OCI-M1 (cell line): ENCODE data around the gene GRPEL2.

ENCODE experiments used
- DNase-seq: peaks from one replicate; lab custom pipeline; 2025; lab: John Stamatoyannopoulos, UW

The GRPEL2 gene

GRCh38 chr5:149357370-149358293 is 12.3 kb downstream of the GRPEL2 start, which contains the start of gene PCYOX1L:
Gene PCYOX1L (plus strand): TSS chr5:149358046. CDS start chr5:149358069, 23 bp downstream.
- peak; percentile 95 for DNase-seq

- DNase-seq = peak; percentile 35
Observed at GRCh38 chr5:149358294-149358651, 13.0 kb downstream of the GRPEL2 start.

- no peak for DNase-seq
Observed at GRCh38 chr5:149358868-149359495, 13.7 kb downstream of the GRPEL2 start.

- no peak for DNase-seq
Observed at GRCh38 chr5:149360272-149360671, 15.0 kb downstream of the GRPEL2 start.

GRCh38 chr5:149362541-149362940 is 17.2 kb downstream of the GRPEL2 start:
- DNase-seq = no peak

GRCh38 chr5:149363358-149363757 is 18.1 kb downstream of the GRPEL2 start:
- peak; percentile 58 for DNase-seq

- no peak for DNase-seq
Observed at GRCh38 chr5:149363936-149364335, 18.6 kb downstream of the GRPEL2 start.

- DNase-seq = no peak
Observed at GRCh38 chr5:149364719-149365118, 19.4 kb downstream of the GRPEL2 start.

- DNase-seq = no peak
Observed at GRCh38 chr5:149365418-149365817, 20.1 kb downstream of the GRPEL2 start.

- peak; percentile 48 for DNase-seq
Observed at GRCh38 chr5:149366169-149366729, 20.9 kb downstream of the GRPEL2 start.

GRCh38 chr5:149367249-149367971 is 22.1 kb downstream of the GRPEL2 start:
- DNase-seq = peak; percentile 92

GRCh38 chr5:149367972-149368645 is 22.8 kb downstream of the GRPEL2 start:
- no peak for DNase-seq

- DNase-seq = no peak
Observed at GRCh38 chr5:149370878-149371277, 25.6 kb downstream of the GRPEL2 start.

GRCh38 chr5:149371296-149371962 is 26.1 kb downstream of the GRPEL2 start:
- peak; percentile 74 for DNase-seq

- no peak for DNase-seq
Observed at GRCh38 chr5:149372076-149372795, 26.9 kb downstream of the GRPEL2 start.

- DNase-seq = no peak
Observed at GRCh38 chr5:149372932-149373331, 27.6 kb downstream of the GRPEL2 start.

- no peak for DNase-seq
Observed at GRCh38 chr5:149374303-149374702, 29.0 kb downstream of the GRPEL2 start.

GRCh38 chr5:149374801-149375200 is 29.5 kb downstream of the GRPEL2 start:
- no peak for DNase-seq

- DNase-seq = no peak
Observed at GRCh38 chr5:149375434-149375833, 30.1 kb downstream of the GRPEL2 start.

GRCh38 chr5:149376104-149376503 is 30.8 kb downstream of the GRPEL2 start:
- DNase-seq = no peak
